HG03378 (cell line): ENCODE results near the gene CDC42BPA.
"Not testable (repeated sequence)": the region's sequence is repeated elsewhere in the genome, so short reads cannot be mapped to it uniquely, and the experiment has no call there.

Source experiments
- ATAC-seq: cut with Tn5 transposase; IDR thresholded peaks from one replicate; pipeline ENCODE4 v1.9.1; 2021; ENCODE audit warnings: mild to moderate bottlenecking, moderate library complexity; ENCODE audit not compliant: unreplicated experiment

The CDC42BPA gene

GRCh38 chr1:227003165-227003564 lies 315.1 kb downstream of the CDC42BPA start:
- no peak for ATAC-seq

- ATAC-seq, result no peak
These were observed 315.7 kb downstream of the CDC42BPA start for GRCh38 chr1:227002531-227003049.

DNA sequence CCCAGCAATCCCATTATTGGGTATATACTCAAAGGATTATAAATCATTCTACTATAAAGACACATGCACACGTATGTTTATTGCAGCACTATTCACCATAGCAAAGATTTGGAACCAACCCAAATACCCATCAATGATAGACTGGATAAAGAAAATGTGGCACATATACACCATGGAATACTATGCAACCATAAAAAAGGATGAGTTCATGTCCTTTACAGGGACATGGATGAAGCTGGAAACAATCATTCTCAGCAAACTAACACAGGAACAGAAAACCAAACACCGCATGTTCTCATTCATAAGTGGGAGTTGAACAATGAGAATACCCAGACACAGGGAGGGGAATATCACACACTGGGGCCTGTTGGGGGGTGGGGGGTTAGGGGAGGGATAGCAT lies 318.7 kb downstream of the CDC42BPA start:
- not testable (repeated sequence) for ATAC-seq

- peak; percentile 99 for ATAC-seq
These were observed 322.6 kb downstream of the CDC42BPA start for GRCh38 chr1:226995365-226996332.

- ATAC-seq, result no peak
These were observed 323.5 kb downstream of the CDC42BPA start for GRCh38 chr1:226994586-226995364.

DNA sequence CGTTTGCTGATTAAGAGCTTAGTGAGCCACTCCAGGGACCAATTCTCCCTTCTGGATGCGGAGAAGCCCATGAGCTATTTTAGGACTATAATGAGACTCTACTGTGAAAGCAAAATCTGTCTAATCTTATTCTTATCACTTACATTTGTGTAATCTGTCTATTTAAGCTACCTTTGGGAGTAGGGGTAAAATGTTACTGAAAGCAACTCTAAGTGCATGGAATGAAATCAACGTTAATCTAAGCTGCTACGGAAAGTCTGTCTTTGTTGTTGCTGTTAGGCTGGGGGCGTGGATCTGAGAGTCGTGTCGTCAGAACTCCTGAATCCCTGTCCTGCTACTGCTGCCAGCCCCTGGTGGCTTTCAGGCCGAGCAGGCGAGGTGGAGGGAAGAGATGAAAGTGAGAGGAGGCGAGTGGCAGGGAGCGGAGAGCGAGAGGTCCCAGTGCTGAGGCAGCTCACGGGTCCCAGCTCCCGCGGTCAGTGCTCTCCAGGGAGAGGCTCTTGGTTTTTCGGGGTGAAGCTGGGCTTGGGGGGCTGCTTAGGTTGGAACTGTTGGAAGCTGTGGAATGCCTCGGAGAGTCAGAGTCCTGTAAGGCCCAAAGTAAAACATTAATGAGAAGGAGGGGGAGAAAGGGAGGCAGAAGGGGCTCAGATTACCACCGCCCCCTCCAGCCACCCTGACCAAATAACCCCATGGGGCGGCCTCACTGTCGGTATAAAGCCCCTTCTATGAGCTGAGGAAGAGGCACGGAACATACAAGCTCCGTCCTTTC lies 324.3 kb downstream of the CDC42BPA start:
- no peak for ATAC-seq

DNA sequence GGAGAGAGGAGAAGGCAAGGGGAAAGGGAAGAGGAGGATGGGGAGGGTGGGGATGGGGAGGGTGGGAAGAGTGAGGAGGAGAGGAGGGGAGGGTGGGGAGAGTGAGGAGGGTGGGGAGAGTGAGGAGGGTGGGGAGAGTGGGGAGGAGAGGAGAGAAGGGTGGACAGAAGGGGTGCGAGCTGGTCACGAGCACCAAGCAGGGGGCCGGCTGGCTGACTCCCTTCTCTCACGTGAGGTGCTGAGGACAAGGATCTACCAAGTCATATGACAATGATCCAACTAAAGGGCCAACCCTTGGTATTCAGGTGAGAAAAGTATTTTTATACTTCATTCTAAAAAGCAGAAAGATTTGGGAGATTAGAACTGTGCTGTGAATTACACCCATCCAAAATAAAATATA lies 326.4 kb downstream of the CDC42BPA start:
- ATAC-seq, result no peak

GRCh38 chr1:226990133-226990716 lies 328.1 kb downstream of the CDC42BPA start:
- peak; percentile 80 for ATAC-seq

- ATAC-seq, result no peak
These were observed 329.0 kb downstream of the CDC42BPA start for GRCh38 chr1:226989085-226989920.

DNA sequence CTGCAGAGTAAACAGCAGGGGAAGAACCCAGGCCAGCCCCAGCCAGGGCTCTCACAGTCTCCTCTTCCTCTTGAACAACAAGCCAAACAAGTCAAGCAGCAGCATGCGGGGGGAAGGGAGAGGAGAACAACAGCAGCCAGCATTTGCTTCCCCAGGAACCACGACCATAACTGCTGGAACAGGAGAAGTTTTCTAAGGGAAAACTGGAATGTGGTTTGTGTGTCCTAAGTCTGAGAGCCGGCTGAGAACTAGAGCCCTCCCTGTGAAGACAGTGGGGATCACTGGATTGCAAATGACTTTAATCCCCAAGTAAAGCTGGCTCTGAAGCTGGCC lies 330.0 kb downstream of the CDC42BPA start:
- ATAC-seq, result no peak

- no peak for ATAC-seq
These were observed 330.5 kb downstream of the CDC42BPA start for GRCh38 chr1:226987623-226988333.

GRCh38 chr1:226987179-226987536 lies 331.1 kb downstream of the CDC42BPA start:
- no peak for ATAC-seq

- no peak for ATAC-seq
These were observed 331.7 kb downstream of the CDC42BPA start for GRCh38 chr1:226986496-226987178.

- ATAC-seq, result no peak
These were observed 332.3 kb downstream of the CDC42BPA start for GRCh38 chr1:226985839-226986463.

DNA sequence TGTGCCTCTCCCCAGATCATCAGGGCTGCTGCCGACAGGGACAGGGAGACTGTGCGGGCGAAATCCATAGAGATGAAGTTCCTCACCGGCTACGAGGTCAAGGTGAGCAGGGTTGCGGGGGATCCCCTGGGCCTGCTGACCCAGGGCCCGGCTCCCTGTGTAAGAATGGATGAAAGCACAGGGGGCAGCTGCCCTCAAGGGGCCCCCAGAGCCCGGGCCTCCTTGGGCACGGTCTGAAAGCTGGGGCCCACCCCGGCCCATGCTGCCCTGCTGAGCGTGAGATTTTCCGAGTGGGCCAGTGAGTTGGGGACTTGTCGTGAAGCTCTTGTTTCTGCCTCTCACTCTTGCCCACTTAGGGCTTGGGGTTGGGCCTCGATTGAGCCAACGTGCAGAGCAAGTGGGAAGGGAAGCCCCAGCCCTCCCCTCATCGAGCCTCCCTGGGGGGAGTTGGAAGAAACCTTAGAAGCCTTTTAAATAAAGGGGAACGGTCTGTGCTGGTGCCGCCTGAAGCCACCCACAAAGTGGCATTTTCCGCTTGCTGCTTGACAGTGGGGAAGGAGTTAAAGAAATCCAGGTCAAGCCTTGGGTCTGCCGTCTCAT lies 333.0 kb downstream of the CDC42BPA start:
- no peak for ATAC-seq

DNA sequence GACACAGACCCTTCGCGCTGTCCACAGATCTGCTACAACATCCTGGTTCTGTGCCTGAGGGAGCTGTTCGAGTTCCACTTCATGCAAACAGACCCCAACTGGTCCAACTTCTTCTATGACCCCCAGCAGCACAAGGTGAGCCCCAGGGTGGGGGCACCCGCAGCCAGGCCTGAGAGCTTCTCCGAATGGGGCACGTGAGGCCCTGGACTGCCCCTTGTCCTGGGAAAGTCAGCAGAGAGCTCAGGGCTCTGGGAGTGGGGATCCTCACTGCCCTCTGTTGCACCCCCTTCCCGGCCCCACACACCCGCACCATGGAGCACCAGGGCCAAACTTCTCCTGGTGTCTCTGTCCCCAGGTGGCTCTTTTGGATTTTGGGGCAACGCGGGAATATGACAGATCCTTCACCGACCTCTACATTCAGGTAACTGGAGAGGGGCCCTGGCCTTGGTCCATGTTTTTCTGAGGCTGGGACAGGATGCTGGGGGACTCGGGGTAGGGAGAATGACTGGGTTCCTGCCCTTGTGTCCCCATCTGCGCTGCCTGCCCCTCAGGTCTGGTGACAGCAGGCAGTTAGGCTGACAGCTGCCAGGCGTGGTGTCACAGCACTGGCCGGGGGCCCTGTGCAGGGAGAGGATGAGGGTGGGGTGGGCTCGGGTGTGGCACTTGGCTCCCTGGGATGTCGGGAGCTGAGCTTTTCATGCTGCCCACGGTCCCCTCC lies 333.6 kb downstream of the CDC42BPA start:
- no peak for ATAC-seq

- no peak for ATAC-seq
These were observed 334.3 kb downstream of the CDC42BPA start for GRCh38 chr1:226983992-226984364.
